Pulmonary artery endothelial cell (primary cell): ENCODE results near the gene GPR45. TPM values are rescaled to one million over a fixed set of nuclear protein-coding genes. Genes with fewer than 3 reads are reported as not detected.

Experiments
- total RNA-seq: library from RNA; depleted of rRNA; stranded (reverse); fragments of >200 nt; gene quantifications from 2 replicates; pipeline ENCODE4 v1.2.3, GENCODE V29; 2014

Gene GPR45
- total RNA-seq, 1 donor from 2014 or later, result not detected

Other genes with a start within 250 kb of the GPR45 start
- gene MRPS9, start 203.7 kb upstream of the GPR45 start, total RNA-seq, result 30.5 and 34.2 TPM in 2 replicates
- 46.0 and 48.4 TPM in 2 replicates for gene TGFBRAP1, start 88.0 kb downstream of the GPR45 start, total RNA-seq
- gene C2orf49, start 95.8 kb downstream of the GPR45 start, total RNA-seq, result 12.7 and 20.5 TPM in 2 replicates
- gene FHL2, start 157.3 kb downstream of the GPR45 start, total RNA-seq, result 115 and 169 TPM in 2 replicates